IMR-90 (cell line): Measurements from ENCODE around the gene ARFIP1. TPM values are rescaled to one million over a fixed set of nuclear protein-coding genes. Genes with fewer than 3 reads are reported as not detected.

Source experiments
- ATAC-seq: fragments of 200-7000 bp; cut with Tn5 transposase; 2 replicates; pipeline ENCODE4 v1.9.1; 2020; ENCODE audit warnings: low read depth, mild to moderate bottlenecking, moderate library complexity
- BruUV-seq: library from RNA; stranded (reverse); fragments of 400-500 nt; replicated peaks from 2 replicates; lab custom pipeline; 2021; lab: Mats Ljungman, UMichigan
- CTCF ChIA-PET: fragments of 300-600 bp; formaldehyde crosslinking; extraction: SDS; loops from one replicate; lab custom pipeline; 2021; ENCODE audit warnings: antibody characterized with exemption; lab: Yijun Ruan, JAX
- POLR2A ChIA-PET: fragments of 300-600 bp; sonication (Branson Sonifier 250); formaldehyde crosslinking; loops from one replicate; lab custom pipeline; 2022; ENCODE audit warnings: antibody characterized with exemption; ENCODE audit not compliant: unreplicated experiment; lab: Charles Lee
- DNase-seq: peaks from one replicate; pipeline ENCODE4 v3.0.0; 2013
- H2AFZ ChIP-seq: replicated peaks from 2 replicates; pipeline ENCODE3; 2013; ENCODE audit warnings: low read length, mild to moderate bottlenecking; ENCODE audit not compliant: poor library complexity
- H2AK5ac ChIP-seq: 2 replicates; pipeline ENCODE4 v1.6.1; 2013; ENCODE audit warnings: low read depth, low read length, inconsistent platforms
- H2AK9ac ChIP-seq: replicated peaks from 2 replicates; pipeline ENCODE3; 2013; ENCODE audit warnings: mild to moderate bottlenecking, low read depth, low read length, moderate library complexity; ENCODE audit not compliant: poor library complexity
- H2BK120ac ChIP-seq: 2 replicates; pipeline ENCODE4 v1.6.1; 2013; ENCODE audit warnings: low read depth, low read length, inconsistent platforms
- H2BK15ac ChIP-seq: 3 replicates; pipeline ENCODE4 v1.6.1; 2013; ENCODE audit warnings: low read depth, low read length, inconsistent platforms
- H2BK20ac ChIP-seq: 2 replicates; pipeline ENCODE4 v1.6.1; 2013; ENCODE audit warnings: low read depth, mild to moderate bottlenecking, inconsistent platforms, low read length, moderate library complexity
- H2BK5ac ChIP-seq: 2 replicates; pipeline ENCODE4 v1.6.1; 2013; ENCODE audit warnings: mild to moderate bottlenecking, low read depth, low read length, inconsistent platforms; ENCODE audit not compliant: poor library complexity, severe bottlenecking
- H3K14ac ChIP-seq: replicated peaks from 2 replicates; pipeline ENCODE4 v1.6.1; 2013; ENCODE audit warnings: low read depth, low read length, inconsistent platforms
- H3K18ac ChIP-seq: 2 replicates; pipeline ENCODE4 v1.6.1; 2013; ENCODE audit warnings: low read depth, low read length, control low read depth
- H3K23ac ChIP-seq: 2 replicates; pipeline ENCODE4 v1.6.1; 2013; ENCODE audit warnings: low read depth, low read length, inconsistent platforms
- H3K27ac ChIP-seq: 2 replicates; pipeline ENCODE4 v1.5.1; 2013; ENCODE audit warnings: mild to moderate bottlenecking, control low read depth, low read length; ENCODE audit not compliant: insufficient read depth
- H3K27me3 ChIP-seq: 2 replicates; pipeline ENCODE4 v1.6.1; 2013; ENCODE audit warnings: low read length; ENCODE audit not compliant: control insufficient read depth, insufficient read depth
- H3K36me3 ChIP-seq: 2 replicates; pipeline ENCODE4 v1.6.1; 2013; ENCODE audit warnings: low read length, mixed read lengths; ENCODE audit not compliant: control insufficient read depth, insufficient read depth
- H3K4ac ChIP-seq: 2 replicates; pipeline ENCODE4 v1.6.1; 2013; ENCODE audit warnings: low read depth, low read length, inconsistent platforms
- H3K4me1 ChIP-seq: 2 replicates; pipeline ENCODE4 v1.6.1; 2013; ENCODE audit warnings: low read length, mixed read lengths; ENCODE audit not compliant: control insufficient read depth, insufficient read depth
- H3K4me2 ChIP-seq: 2 replicates; pipeline ENCODE4 v1.6.1; 2013; ENCODE audit warnings: low read depth, mild to moderate bottlenecking, control low read depth, low read length, moderate library complexity
- H3K4me3 ChIP-seq: 2 replicates; pipeline ENCODE4 v1.5.1; 2013; ENCODE audit warnings: low read depth, mild to moderate bottlenecking, control low read depth, low read length, moderate library complexity; ENCODE audit not compliant: insufficient read depth
- H3K56ac ChIP-seq: 2 replicates; pipeline ENCODE4 v1.6.1; 2013; ENCODE audit warnings: low read length, inconsistent platforms; ENCODE audit not compliant: insufficient read depth; ENCODE audit errors: extremely low read depth
- H3K79me1 ChIP-seq, 2 experiments: 2 replicates each; pipeline ENCODE4 v1.6.1; 2013; ENCODE audit warnings: low read length in 2 of 2, inconsistent platforms in 1 of 2, low read depth in 1 of 2
- H3K9ac ChIP-seq: 2 replicates; pipeline ENCODE4 v1.6.1; 2013; ENCODE audit warnings: low read depth, low read length, control low read depth
- H3K9me1 ChIP-seq: 2 replicates; pipeline ENCODE4 v1.6.1; 2013; ENCODE audit warnings: low read length, inconsistent platforms; ENCODE audit not compliant: insufficient read depth
- H3K9me3 ChIP-seq: 2 replicates; pipeline ENCODE4 v1.6.1; 2013; ENCODE audit warnings: low read length; ENCODE audit not compliant: control insufficient read depth, insufficient read depth
- H4K20me1 ChIP-seq: 2 replicates; pipeline ENCODE4 v1.6.1; 2013; ENCODE audit warnings: low read length, inconsistent platforms; ENCODE audit not compliant: insufficient read depth
- H4K5ac ChIP-seq: 2 replicates; pipeline ENCODE4 v1.6.1; 2013; ENCODE audit warnings: mild to moderate bottlenecking, low read depth, low read length, control low read depth
- H4K8ac ChIP-seq, 2 experiments: 2 replicates each; pipeline ENCODE4 v1.6.1; 2013; ENCODE audit warnings: low read depth in 2 of 2, low read length in 2 of 2, control low read depth in 1 of 2, inconsistent platforms in 1 of 2
- H4K91ac ChIP-seq: 2 replicates; pipeline ENCODE4 v1.6.1; 2013; ENCODE audit warnings: low read depth, low read length, inconsistent platforms; ENCODE audit not compliant: insufficient read depth
- BHLHE40 ChIP-seq: fragments of 150-350 bp; IDR thresholded peaks from 2 replicates; pipeline ENCODE4 v1.6.1; 2016; ENCODE audit warnings: mild to moderate bottlenecking, low read depth, low read length
- CEBPB ChIP-seq: IDR thresholded peaks from 2 replicates; pipeline ENCODE4 v1.6.1; 2012; ENCODE audit warnings: low read depth, low read length, improper control_type of control experiment
- CHD1 ChIP-seq: IDR thresholded peaks from 2 replicates; pipeline ENCODE4 v1.6.1; 2012; ENCODE audit warnings: low read depth, low read length, improper control_type of control experiment
- CTCF ChIP-seq: conservative IDR thresholded peaks from 2 replicates; pipeline ENCODE4 v1.5.1; 2012; ENCODE audit warnings: mild to moderate bottlenecking, low read depth, low read length, improper control_type of control experiment
- ELK1 ChIP-seq: fragments of 150-350 bp; IDR thresholded peaks from 2 replicates; pipeline ENCODE4 v1.6.1; 2016; ENCODE audit warnings: low read depth, mild to moderate bottlenecking, low read length, moderate library complexity, borderline replicate concordance
- FOS ChIP-seq: fragments of 150-350 bp; IDR thresholded peaks from 2 replicates; pipeline ENCODE4 v1.6.1; 2016; ENCODE audit warnings: low read depth, low read length
- MAFK ChIP-seq: IDR thresholded peaks from 2 replicates; pipeline ENCODE4 v1.6.1; 2012; ENCODE audit warnings: low read depth, low read length, improper control_type of control experiment
- MAZ ChIP-seq: IDR thresholded peaks from 2 replicates; pipeline ENCODE4 v1.6.1; 2012; ENCODE audit warnings: low read depth, mild to moderate bottlenecking, low read length, improper control_type of control experiment, moderate library complexity, borderline replicate concordance
- MXI1 ChIP-seq: IDR thresholded peaks from 2 replicates; pipeline ENCODE4 v1.6.1; 2012; ENCODE audit warnings: low read depth, mild to moderate bottlenecking, low read length, moderate library complexity, borderline replicate concordance
- NFE2L2 ChIP-seq: fragments of 150-350 bp; IDR thresholded peaks from 2 replicates; pipeline ENCODE4 v1.6.1; 2016; ENCODE audit warnings: low read depth, mild to moderate bottlenecking, low read length
- POLR2A ChIP-seq: IDR thresholded peaks from 2 replicates; pipeline ENCODE4 v1.6.1; 2012; ENCODE audit warnings: mild to moderate bottlenecking, low read depth, low read length
- RAD21 ChIP-seq: IDR thresholded peaks from 2 replicates; pipeline ENCODE4 v1.6.1; 2012; ENCODE audit warnings: low read length, improper control_type of control experiment
- RCOR1 ChIP-seq: IDR thresholded peaks from 2 replicates; pipeline ENCODE4 v1.6.1; 2012; ENCODE audit warnings: mild to moderate bottlenecking, low read length, improper control_type of control experiment; ENCODE audit not compliant: insufficient replicate concordance
- RFX5 ChIP-seq: IDR thresholded peaks from 2 replicates; pipeline ENCODE4 v1.8.0; 2012; ENCODE audit warnings: low read depth, mild to moderate bottlenecking, low read length, moderate library complexity
- SMC3 ChIP-seq: fragments of 150-350 bp; IDR thresholded peaks from 2 replicates; pipeline ENCODE4 v1.6.1; 2016; ENCODE audit warnings: low read depth, mild to moderate bottlenecking, antibody characterized with exemption, low read length, moderate library complexity
- USF2 ChIP-seq: fragments of 150-350 bp; IDR thresholded peaks from 2 replicates; pipeline ENCODE4 v1.6.1; 2017; ENCODE audit warnings: mild to moderate bottlenecking, antibody characterized with exemption, low read length, low read depth
- dilution Hi-C: fragments of 300-500 bp; cut with HindIII; formaldehyde crosslinking; loops from one replicate; pipeline ENCODE4 v1.14.3; 2018; ENCODE audit warnings: low sequenced_read_pairs; ENCODE audit not compliant: unreplicated experiment
- in situ Hi-C: fragments of 300-500 bp; cut with MboI; formaldehyde crosslinking; loops from 3 replicates; pipeline ENCODE4 v1.14.3; 2019; ENCODE audit warnings: low sequenced_read_pairs, inconsistent platforms, mixed read lengths
- intact Hi-C: fragments of 100-400 bp; cut with micrococcal nuclease; formaldehyde crosslinking; loops from 2 replicates; pipeline ENCODE4 v1.10.0; 2022
- polyA plus RNA-seq, 3 experiments: library from polyadenylated mRNA; depleted of rRNA; stranded (reverse); fragments of >200 nt; gene quantifications; 2 replicates each; pipeline ENCODE4 v1.2.3, GENCODE V29; 2012; ENCODE audit warnings: low replicate concordance in 1 of 3
- total RNA-seq: library from RNA; depleted of rRNA; stranded (reverse); fragments of >200 nt; gene quantifications from 2 replicates; pipeline ENCODE4 v1.2.3, GENCODE V29; 2012

The ARFIP1 gene
- total and polyA plus RNA-seq, 2 of the 4 experiments (the other 2 are of a cell fraction) = 12.7 to 30.5 TPM

GRCh38 chr4:152776352-152776751, 3.4 kb upstream of the ARFIP1 start:
- no peak for TF ChIP-seq CEBPB
- no peak for TF ChIP-seq CHD1
- no peak for TF ChIP-seq RFX5
- no peak for TF ChIP-seq MAFK
- TF ChIP-seq NFE2L2 = no peak
- no peak for TF ChIP-seq POLR2A
- no peak for TF ChIP-seq ELK1
- TF ChIP-seq RAD21 = no peak
- no peak for TF ChIP-seq BHLHE40
- no peak for TF ChIP-seq SMC3
- no peak for TF ChIP-seq RCOR1
- TF ChIP-seq CTCF = no peak
- no peak for TF ChIP-seq MXI1
- TF ChIP-seq MAZ = no peak
- no peak for TF ChIP-seq USF2
- TF ChIP-seq FOS = no peak
- intact Hi-C loops = no loop called here
- Histone ChIP-seq H4K8ac (no peak overlapping the region), H2BK15ac (no peak overlapping the region), H3K4ac (no peak overlapping the region), H4K20me1 (0 out of 2 replicates have a peak, but pooled peaks cover 4% of the 10 kb centered on the region), H4K91ac (no peak overlapping the region), H3K9ac (no peak overlapping the region), H2BK120ac (no peak overlapping the region), H2BK5ac (no peak overlapping the region), H3K56ac (no peak overlapping the region), H3K4me2 (no peak overlapping the region), H2AFZ (no peak overlapping the region), H3K18ac (no peak overlapping the region), H2AK5ac (no peak overlapping the region), H3K36me3 (no peaks in the 10 kb centered on the region), H3K27me3 (peaks cover 6% of the 10 kb centered on the region; the same call in 1 of the 2 replicates), H3K14ac (no peak overlapping the region), H3K9me1 (no peaks in the 10 kb centered on the region), H2AK9ac (no peak overlapping the region), H3K27ac (no peak overlapping the region), H3K4me1 (no peaks in the 10 kb centered on the region), H4K5ac (no peak overlapping the region), H3K9me3 (no peaks in the 10 kb centered on the region), H3K79me1 (peaks cover 0 to 9% of the 10 kb centered on the region in 2 experiments; a peak in 1 of 4 replicates), H3K4me3 (no peak overlapping the region), H2BK20ac (no peak overlapping the region), H3K23ac (no peak overlapping the region)
- ATAC-seq (no peak), DNase-seq (peak; percentile 18)
- dilution Hi-C loops = no loop called here
- POLR2A ChIA-PET = no interaction called here
- BruUV-seq = no TSS peak
- CTCF ChIA-PET = no interaction called here
- in situ Hi-C loops = no loop called here
